Coronary artery (tissue), 2 donors: Measurements from ENCODE around the gene ETFA.

ENCODE experiments used
- DNase-seq: peaks from one replicate; pipeline ENCODE4 v3.0.0-alpha.2; 2017; ENCODE audit warnings: low spot score
- H3K27ac ChIP-seq, 2 donors: fragments of 200-600 bp; sonication (generic); one replicate each; pipeline ENCODE4 v1.5.1; 2016 to 2019
- H3K4me3 ChIP-seq: fragments of 200-600 bp; sonication (generic); 2 replicates; pipeline ENCODE4 v1.5.1; 2016; ENCODE audit warnings: mild to moderate bottlenecking, moderate library complexity
- TF ChIP-seq, protein P1 (sequence below): fragments of 200-600 bp; sonication (generic); IDR thresholded peaks from one replicate; pipeline ENCODE4 v1.5.1; 2019; ENCODE audit warnings: antibody characterized with exemption

Gene ETFA

DNA sequence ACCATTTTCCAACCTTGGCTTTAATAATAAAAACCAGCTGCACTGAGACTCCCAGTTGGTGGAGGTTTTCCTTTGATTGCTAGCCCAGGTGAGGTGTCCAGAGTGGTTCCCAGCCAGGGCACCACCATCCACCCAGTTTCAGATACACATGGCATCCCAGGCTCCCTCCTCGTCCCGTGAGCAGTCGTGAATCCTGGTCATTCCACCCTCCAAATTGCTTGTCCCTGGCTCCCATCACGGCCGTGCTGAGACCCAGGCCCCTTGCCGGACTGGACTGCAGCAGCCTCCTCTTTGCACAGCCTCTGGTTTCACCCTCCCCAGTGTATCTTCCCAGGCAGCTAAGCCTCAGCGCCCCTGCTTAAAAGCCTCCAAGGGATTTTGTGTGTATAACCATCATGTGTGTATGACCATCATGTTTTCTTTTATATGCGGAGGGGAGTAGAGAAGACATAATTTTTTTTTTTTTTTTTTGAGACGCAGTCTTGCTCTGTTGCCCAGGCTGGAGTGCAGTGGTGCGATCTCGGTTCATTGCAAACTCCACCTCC, 106.3 kb downstream of the ETFA start:
- DNase-seq: peak; percentile 66
- TF ChIP-seq, protein P1, sequence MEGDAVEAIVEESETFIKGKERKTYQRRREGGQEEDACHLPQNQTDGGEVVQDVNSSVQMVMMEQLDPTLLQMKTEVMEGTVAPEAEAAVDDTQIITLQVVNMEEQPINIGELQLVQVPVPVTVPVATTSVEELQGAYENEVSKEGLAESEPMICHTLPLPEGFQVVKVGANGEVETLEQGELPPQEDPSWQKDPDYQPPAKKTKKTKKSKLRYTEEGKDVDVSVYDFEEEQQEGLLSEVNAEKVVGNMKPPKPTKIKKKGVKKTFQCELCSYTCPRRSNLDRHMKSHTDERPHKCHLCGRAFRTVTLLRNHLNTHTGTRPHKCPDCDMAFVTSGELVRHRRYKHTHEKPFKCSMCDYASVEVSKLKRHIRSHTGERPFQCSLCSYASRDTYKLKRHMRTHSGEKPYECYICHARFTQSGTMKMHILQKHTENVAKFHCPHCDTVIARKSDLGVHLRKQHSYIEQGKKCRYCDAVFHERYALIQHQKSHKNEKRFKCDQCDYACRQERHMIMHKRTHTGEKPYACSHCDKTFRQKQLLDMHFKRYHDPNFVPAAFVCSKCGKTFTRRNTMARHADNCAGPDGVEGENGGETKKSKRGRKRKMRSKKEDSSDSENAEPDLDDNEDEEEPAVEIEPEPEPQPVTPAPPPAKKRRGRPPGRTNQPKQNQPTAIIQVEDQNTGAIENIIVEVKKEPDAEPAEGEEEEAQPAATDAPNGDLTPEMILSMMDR: no peak
- Histone ChIP-seq H3K27ac (no peak overlapping the region), H3K4me3 (no peak overlapping the region)

DNA sequence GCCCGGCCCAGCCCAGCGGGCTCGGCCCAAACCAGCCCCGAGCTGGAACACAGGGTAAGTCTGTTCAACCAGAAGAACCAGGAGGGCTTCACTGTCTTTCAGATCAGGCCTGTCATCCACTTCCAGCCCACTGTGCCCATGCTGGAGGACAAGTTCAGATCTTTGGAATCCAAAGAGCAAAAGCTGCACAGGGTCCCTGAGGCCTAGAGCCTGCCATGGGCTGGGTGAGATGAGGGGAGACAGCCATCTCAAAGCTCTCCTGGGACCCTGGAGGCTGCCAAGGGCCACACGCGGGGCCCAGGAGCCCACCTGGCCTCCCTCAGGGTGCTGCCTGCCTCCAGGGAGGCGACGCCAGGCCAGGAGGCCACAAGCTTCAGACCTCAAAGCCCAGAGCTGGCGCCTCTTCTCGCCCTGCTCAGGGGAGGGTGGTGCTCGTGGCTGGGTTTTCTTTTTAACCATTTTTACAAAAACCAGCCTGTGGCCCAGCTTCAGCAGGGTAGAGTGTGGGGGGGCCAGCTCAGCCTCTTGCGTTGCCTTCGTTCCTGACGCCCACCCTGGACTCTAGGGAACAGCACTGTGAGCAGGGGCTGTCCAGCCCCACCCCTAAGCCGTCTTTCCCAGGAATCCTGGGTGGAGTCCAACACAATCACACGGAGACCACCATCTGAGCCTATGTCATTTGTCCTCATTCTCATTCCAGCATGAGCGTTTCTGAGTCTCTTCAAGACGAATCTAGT, 107.0 kb downstream of the ETFA start:
- Histone ChIP-seq H3K4me3 (no peak overlapping the region), H3K27ac (no peak overlapping the region)
- TF ChIP-seq, protein P1: no peak
- peak; percentile 50 for DNase-seq

DNA sequence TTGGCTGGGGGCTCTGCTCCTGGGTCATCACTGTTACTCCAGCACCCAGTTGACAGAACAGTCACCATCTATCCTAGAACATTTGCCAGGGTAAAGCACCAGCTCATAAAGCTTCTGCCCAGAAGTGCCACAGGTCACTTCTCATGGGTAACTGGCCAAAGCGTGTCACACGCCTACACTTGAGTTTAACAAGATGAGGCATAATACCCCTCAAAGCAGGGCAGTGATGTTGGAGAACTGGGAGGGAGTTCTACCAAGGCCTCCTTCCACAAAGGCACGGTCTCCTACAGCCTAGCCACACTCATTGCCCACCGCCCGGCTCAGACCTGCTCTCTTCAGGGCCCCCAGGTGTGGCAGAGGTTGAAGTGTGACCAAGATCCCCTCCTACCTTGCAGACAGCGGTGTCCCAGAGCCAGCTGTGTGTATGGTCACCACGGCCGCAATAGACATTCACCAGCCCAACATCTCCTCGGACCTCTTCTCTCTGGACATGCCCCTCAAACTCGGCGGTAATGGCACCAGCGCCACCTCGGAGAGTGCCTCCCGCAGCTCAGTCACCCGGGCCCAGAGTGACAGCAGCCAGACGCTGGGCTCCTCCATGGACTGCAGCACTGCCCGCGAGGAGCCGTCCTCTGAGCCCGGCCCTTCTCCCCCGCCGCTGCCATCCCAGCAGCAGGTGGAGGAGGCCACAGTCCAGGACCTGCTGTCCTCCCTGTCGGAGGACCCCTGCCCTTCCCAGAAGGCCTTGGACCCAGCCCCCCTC, 107.7 kb downstream of the ETFA start:
- no peak overlapping the region for H3K27ac ChIP-seq
- TF ChIP-seq, protein P1: no peak
- H3K4me3 ChIP-seq: no peak overlapping the region
- peak; percentile 70 for DNase-seq

DNA sequence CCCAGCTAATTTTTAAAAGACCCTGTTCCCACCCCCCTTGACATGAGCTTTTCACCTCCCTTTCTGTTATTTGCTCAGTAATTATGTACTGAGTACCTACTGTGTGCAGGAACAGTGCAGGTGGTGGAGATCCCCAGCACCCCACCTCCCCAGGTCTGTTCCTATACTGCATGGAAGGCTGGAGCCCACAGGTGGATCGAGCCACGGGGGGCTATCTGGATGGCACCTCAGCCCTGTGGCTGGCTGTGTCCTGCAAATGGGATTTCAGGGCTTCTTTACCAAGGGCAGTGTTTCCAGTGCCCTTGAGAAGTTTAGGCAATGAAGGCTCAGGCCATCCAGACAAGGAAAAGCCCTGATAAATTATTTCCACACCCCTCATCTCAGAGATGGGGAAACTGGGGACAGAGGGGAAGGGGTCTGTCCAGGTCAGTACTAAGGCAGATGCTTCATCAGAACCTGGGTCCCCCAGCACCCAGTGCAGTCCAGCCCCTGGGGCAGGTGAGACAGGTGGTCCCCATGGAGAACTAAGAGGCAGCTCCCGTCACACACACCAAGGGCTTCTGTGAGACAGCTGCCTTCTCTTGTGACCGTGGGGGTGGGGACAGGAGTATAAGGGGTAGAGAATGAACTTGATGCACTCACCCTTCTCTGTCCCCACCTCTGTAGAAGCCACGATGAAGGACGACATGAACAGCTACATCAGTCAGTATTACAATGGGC, 109.6 kb downstream of the ETFA start:
- TF ChIP-seq, protein P1: no peak
- no peak overlapping the region for H3K4me3 ChIP-seq
- H3K27ac ChIP-seq: no peak overlapping the region
- no peak for DNase-seq

DNA sequence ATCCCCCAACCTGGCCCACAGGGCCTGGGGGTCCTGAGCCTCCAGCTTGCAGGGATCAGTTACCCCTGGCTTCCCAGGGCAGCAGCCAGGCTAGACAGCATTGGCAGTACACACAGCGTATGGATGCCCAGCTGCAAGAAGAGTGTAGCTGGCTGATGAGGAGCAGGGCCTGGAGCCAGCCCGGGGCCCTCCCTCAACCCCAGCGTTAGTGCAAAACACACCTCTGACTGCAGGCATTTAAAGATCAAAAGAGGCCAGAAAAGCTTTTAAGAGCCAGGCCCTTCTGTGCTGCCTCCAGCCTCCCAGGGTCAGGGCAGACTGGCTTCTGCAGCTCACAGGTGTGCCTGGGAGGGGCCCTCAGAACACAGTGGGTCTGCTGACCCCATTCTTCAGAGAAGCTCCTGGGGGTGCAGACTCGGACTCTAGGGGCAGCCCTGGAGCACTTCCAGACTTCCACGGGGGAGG, 110.6 kb downstream of the ETFA start:
- TF ChIP-seq, protein P1: no peak
- no peak for DNase-seq
- Histone ChIP-seq H3K27ac (no peak overlapping the region), H3K4me3 (no peak overlapping the region)

DNA sequence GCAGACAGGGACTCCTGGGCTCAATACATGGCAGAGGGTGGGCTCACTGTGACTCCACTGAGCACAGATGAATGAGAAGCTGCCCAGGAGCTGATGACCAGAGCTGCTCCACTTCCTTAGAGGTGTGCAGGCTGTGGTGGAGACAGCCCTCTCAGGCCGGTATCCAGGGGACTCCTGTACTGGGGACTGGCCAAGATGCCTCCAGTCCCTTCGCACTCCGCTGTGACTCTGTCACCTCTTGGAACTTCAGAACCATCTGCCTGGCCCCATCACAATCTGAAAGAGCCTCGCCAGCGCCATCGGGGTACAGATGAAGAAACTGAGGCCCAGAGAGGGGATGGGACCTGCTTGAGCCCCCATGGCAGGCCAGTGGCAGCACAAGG, 111.2 kb downstream of the ETFA start:
- no peak for DNase-seq
- TF ChIP-seq, protein P1: no peak
- Histone ChIP-seq H3K4me3 (no peak overlapping the region), H3K27ac (peak overlapping the region in 1 of 2 donors; percentile 71)
